Ramos (cell line): Measurements from ENCODE around the gene GAK.
"Not testable (repeated sequence)": the region's sequence is repeated elsewhere in the genome, so short reads cannot be mapped to it uniquely, and the experiment has no call there.

Experiments
- in situ Hi-C: fragments of 300-500 bp; cut with MboI; formaldehyde crosslinking; loops from one replicate; pipeline ENCODE4 v1.14.3; 2022; ENCODE audit warnings: low sequenced_read_pairs; ENCODE audit not compliant: unreplicated experiment

GAK gene

GRCh38 chr4:823176-823760 lies 108.8 kb downstream of the GAK start:
- in situ Hi-C loops = no loop called here

GRCh38 chr4:822361-823175 lies 109.5 kb downstream of the GAK start:
- in situ Hi-C loops = no loop called here

DNA sequence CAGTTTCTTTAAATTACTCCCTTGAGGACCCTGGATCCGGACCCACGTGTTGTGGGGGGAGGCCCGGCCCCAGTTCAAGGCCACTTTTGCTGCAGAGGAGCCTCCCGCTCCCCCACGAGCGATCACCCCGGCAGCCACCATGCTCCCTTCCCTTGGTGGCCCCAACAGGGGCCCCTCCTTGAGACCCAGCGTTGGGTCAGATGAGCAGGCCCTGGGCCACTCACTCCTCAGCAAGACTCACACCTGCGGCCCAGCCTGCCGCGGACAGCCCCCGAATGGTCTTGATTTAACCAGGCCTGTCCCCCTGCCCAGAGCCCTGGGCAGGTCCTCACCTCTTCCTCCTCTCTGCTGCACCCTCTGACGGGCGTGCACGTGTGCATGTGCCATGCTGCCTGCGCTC lies 110.5 kb downstream of the GAK start:
- in situ Hi-C loops = no loop called here

DNA sequence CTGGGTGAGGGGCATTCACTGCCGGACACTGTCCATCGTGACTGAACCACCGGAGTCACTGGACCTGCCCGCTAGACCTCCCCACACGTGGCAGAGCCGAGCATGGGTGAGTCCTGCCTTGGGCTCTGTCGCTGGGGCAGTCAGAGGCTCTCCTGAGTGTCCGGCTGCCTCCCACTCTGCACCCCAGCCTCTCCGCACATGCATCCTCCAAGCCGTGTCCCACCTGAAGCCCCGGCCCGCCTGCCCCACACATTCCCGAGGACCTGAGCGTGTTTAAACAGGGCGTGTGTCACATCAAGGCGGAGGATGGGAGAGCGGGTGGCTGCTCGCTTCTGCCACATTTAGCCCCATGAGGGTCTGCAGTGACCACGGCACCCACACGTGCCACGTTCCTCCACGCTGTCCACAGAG lies 110.9 kb downstream of the GAK start:
- in situ Hi-C loops = no loop called here

DNA sequence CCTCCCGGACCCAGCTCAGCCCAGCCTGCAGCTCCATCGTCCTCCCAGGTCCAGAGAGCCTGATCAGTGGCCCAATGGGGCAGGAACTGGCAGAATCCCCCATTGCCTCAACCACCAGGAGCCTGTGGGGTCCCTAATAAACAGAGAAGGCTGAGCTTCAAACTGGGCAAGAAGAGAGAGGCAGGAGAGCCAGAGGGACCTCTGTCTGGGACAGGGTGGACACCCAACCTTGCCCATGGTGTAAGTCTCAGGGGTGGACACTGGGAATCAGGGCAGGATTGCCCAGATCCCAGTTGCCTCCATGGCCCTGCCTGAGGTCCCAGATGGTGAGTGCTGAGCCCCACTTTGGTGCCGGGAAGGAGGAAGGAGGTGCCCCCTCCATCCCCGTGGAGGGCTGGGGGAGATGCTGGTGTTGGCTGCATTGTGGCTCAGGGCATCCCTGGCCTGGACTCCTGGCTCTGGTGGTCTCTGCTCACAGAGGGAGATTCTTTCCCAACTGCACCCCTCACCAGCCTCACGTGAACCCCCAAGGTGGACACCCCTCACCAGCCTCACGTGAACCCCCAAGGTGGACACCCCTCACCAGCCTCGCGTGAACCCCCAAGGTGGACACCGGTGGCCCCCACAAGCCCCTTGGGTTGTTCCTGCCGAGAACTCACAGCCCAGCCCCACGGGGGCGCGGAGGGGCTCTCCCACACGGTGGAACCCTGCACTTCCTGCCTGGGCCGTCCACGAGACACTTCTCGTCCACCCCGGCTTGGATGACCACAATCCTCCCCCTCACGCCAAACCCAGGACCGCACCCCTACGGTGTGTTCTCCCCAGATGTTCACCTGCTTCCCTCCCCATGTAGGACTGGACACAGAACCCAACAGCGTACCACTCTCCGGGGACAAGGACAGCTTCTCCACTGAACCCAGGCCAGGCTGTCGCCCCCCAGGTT lies 111.6 kb downstream of the GAK start:
- in situ Hi-C loops = no loop called here

- in situ Hi-C loops = no loop called here
Measured at GRCh38 chr4:819401-820229, 112.5 kb downstream of the GAK start.

GRCh38 chr4:818106-818921 lies 113.8 kb downstream of the GAK start:
- in situ Hi-C loops = no loop called here

GRCh38 chr4:815464-816146 lies 116.5 kb downstream of the GAK start:
- in situ Hi-C loops = no loop called here

DNA sequence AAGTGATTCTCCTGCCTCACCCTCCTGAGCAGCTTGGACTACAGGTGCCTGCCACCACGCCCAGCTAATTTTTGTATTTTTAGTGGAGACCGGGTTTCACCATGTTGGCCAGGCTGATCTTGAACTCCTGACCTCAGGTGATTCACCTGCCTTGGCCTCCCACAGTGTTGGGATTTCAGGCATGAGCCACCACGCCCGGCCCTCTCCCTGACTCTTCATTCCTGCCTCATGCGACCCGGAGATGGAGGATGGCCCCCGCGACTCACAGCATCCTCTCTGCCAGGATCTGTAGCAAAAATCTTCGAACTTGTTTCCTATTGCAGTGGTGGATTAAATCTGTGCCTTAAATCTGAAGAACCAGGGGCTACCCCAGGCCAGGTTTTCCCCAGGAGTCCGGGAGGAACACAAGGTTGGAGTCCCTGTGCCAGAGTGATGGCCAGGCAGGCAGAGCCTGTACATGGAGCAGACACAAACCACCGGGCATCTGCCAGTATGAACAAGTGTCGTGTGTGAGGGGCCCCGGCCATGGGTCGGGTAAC lies 117.7 kb downstream of the GAK start:
- in situ Hi-C loops = no loop called here

DNA sequence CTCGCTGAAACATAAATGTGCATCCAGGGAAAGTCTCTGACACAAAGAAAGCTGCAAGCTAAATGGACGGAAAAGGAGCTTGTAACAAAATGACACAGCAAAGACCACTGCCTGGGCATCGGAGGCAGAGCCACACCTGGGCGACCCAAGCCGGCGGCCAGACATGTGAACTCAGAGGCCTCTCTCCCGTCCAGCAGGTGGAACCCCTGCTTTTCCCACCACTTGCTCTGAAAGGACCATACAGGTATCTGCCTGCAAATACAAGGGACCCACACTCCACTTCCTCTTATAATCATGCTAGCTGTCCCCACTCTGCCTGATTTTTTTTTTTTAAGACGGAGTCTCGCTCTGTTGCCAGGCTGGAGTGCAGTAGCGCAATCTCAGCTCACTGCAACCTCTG lies 118.2 kb downstream of the GAK start:
- in situ Hi-C loops = no loop called here

DNA sequence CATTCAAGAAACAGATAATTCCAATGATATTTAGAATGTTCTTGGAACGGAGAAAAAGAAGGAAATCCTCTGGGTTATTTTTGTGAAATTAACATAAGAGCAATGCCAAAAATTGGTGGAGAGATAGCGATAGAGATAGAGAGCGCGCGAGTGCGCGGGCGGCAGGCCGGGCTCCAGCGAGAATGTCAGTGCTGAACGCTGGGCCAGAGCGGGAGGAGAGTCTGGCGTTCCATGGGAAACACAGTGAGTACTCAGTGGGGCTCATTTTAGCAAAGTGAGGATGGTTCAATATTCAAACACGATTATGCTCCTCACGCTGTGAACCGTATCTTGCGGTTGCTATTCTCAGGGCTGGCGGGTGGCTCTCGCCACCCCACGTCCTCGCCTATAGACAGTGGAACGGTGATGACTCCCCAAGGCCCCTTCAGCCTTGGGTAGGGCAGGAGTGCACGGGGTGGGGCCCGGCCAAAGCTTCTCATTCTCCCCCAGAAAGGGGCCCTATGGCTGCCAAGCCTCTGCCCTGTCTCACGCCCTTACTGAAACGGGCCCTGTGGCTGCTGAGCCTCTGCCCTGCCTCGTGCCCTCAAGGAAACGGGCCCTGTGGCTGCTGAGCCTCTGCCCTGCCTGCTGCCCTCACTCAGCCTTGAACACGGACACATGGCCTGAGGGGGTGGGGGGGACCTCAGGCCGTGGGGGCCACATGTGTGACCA lies 123.1 kb downstream of the GAK start:
- in situ Hi-C loops = no loop called here

DNA sequence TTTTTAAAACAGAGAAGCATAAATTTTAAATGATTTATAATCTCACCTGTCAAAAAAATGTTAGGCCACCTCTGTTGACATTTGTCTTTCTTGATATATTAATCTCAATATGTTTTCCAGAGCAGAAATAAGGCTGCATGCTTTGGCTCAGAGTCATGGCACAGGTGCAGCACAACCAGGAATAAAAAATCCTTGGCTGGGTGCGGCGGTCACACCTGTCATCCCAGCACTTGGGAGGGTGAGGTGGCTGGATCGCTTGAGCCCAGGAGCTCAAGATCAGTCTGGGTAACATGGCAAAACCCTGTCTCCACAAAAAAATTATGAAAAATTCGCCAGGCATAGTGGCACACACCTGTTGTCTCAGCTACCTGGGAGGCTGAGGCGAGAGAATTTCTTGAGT lies 124.3 kb downstream of the GAK start:
- in situ Hi-C loops = no loop called here

GRCh38 chr4:806979-807378 lies 125.1 kb downstream of the GAK start:
- in situ Hi-C loops = not testable (repeated sequence)

DNA sequence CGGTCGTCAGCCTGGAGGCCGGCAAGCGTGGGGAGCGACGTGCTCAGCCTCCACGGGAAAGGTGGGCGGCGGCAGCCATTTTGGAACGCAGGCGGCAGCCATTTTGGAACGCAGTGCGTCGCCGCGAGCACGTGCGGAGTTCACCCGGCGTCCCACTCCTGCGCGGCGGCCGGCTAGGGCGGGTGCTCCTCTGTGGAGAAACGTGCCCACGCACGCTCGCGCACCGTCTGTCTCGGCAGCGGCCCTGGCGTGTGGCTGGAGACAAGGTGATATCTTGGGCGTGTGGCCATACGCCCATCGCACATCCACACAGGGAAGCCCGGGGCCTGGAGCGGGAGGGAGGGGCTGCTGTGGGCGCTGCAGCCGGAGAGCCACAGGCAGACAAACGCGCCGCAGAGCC lies 127.3 kb downstream of the GAK start:
- in situ Hi-C loops = no loop called here

GRCh38 chr4:803884-804283 lies 128.2 kb downstream of the GAK start:
- in situ Hi-C loops = no loop called here

GRCh38 chr4:801436-802124 lies 130.5 kb downstream of the GAK start:
- in situ Hi-C loops = no loop called here
